T-helper 9 cell (primary cell): ENCODE measurements around the gene KEL.

Experiments used
- DNase-seq: peaks from one replicate; pipeline ENCODE4 v3.0.0-alpha.2; 2020

Gene KEL

DNA sequence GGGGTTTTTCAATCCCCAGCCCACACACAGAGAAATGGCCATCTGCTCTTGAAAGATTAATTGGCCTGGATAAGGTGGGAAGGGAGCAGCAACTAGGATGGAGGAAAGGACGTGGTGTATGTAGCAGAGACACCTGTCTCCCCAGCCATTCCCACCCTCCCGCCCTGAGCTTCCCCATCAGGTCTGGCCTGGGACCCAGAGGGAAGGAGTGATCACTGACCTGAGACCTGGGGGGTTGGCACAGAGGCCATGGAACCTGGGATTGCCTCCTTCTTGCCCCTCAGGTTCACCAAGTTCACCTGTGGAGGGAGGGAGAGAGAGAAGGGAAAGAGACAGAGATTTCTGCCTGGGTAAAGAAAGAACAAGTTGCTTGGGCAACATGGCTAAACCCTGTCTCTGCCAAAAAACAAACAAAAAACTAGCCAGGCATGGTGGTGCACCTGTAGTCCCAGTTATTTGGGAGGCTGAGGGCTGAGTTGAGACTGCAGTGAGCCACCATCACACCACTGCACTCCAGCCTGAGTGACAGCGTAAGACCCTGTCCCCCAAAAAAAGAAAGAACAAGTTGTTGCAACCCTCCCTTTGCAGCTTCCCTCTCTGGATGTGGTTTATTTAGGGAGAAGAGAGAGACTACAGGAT, 65.3 kb downstream of the KEL start:
- no peak for DNase-seq

DNA sequence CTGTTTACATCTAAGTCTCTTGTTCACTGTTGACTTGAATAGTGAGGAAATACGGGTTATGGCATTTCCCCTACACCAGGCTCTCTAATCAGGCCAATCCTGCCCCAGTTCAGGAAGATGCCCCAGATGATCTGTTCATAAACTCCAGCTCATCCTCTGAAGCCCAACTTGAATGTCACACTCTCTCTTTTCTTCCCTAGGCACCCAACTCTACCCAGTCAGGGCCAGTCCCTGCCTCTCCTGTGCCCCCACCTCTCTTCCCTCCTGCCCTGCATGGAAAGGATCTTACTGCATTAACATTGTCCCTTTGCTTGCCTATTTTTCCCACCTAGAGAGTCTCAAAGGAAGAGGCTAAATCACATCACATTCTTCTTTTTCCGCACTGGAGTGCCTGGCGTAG, 66.0 kb downstream of the KEL start:
- no peak for DNase-seq

GRCh38 chr7:142894985-142895593, 67.1 kb downstream of the KEL start:
- DNase-seq = no peak

GRCh38 chr7:142894112-142894984, 67.8 kb downstream of the KEL start:
- DNase-seq = no peak

GRCh38 chr7:142892951-142893350, 69.2 kb downstream of the KEL start:
- no peak for DNase-seq

GRCh38 chr7:142891490-142892082, 70.6 kb downstream of the KEL start:
- no peak for DNase-seq
